SU-DHL-6 (cell line): ENCODE measurements around the gene UBE2D4.
"Not testable (repeated sequence)": the region's sequence is repeated elsewhere in the genome, so short reads cannot be mapped to it uniquely, and the experiment has no call there.

Experiments
- CTCF ChIP-seq: fragments of 200-600 bp; sonication (generic); IDR thresholded peaks from one replicate; pipeline ENCODE4 v1.5.1; 2017; ENCODE audit warnings: antibody characterized with exemption, mild to moderate bottlenecking, low read length, moderate library complexity; ENCODE audit not compliant: insufficient read depth, poor library complexity, severe bottlenecking
- EZH2phosphoT487 ChIP-seq: fragments of 200-600 bp; sonication (generic), shearing (Covaris generic); conservative IDR thresholded peaks from 2 replicates; pipeline ENCODE4 v1.6.1; 2018; ENCODE audit warnings: mild to moderate bottlenecking, antibody characterized with exemption, low read length, moderate library complexity, mixed read lengths

- TF ChIP-seq CTCF, EZH2phosphoT487: not testable (repeated sequence)
Observed at GRCh38 chr7:43982848-43983247, 56.6 kb downstream of the UBE2D4 start.
